Measurements from ENCODE around the gene TECPR2. TPM values are rescaled to one million over a fixed set of nuclear protein-coding genes. Genes with fewer than 3 reads are reported as not detected.

The TECPR2 gene
- total and polyA plus RNA-seq, 4 donors = 2.0 to 12.6 (median 5.2) TPM

GRCh38 chr14:102464006-102464405, 101.3 kb downstream of the TECPR2 start:
- DNase-seq (ENCODE audit: low spot score) = no peak
- WGBS = 89% methylated on average over 4 of the region's 4 CpGs
- no peak for TF ChIP-seq RAD21 (IDR thresholded peaks at IDR 0.05)
- TF ChIP-seq YY1 (IDR thresholded peaks at IDR 0.05) = no peak
- TF ChIP-seq REST (IDR thresholded peaks at IDR 0.05) = no peak
- no peak for TF ChIP-seq FOXA1 (IDR thresholded peaks at IDR 0.05)
- no peak for TF ChIP-seq SP1 (IDR thresholded peaks at IDR 0.05)
- no peak for TF ChIP-seq NR2F2 (IDR thresholded peaks at IDR 0.05)
- no peak for TF ChIP-seq JUND (IDR thresholded peaks at IDR 0.05)
- no peak overlapping the region for H3K27ac ChIP-seq (ENCODE audit: low read depth in 1 of 2, low read length in 2 of 2)
- H3K4me3 ChIP-seq (ENCODE audit: low read depth in 1 of 3, low read length in 3 of 3) = no peak overlapping the region
- H3K9ac ChIP-seq (ENCODE audit: low read depth in 1 of 2, low read length in 2 of 2) = no peak overlapping the region
- H3K4me1 ChIP-seq (ENCODE audit: control insufficient read depth in 4 of 4, insufficient read depth in 4 of 4, low read length in 3 of 4) = no peaks in the 10 kb centered on the region
- H3K9me3 ChIP-seq (ENCODE audit: control insufficient read depth in 4 of 4, low read length in 3 of 4) = no peaks in the 10 kb centered on the region
- H3K36me3 ChIP-seq (ENCODE audit: control insufficient read depth in 4 of 4, insufficient read depth in 3 of 4, low read depth in 1 of 4, low read length in 3 of 4) = peaks cover 8 to 26% (median 23%) of the 10 kb centered on the region in 4 donors
- no peaks in the 10 kb centered on the region for H3K27me3 ChIP-seq (ENCODE audit: control insufficient read depth in 4 of 4, insufficient read depth in 4 of 4, low read length in 3 of 4)

- Histone ChIP-seq H3K27me3 (ENCODE audit: control insufficient read depth in 4 of 4, insufficient read depth in 4 of 4, low read length in 3 of 4) (no peaks in the 10 kb centered on the region), H3K9ac (ENCODE audit: low read depth in 1 of 2, low read length in 2 of 2) (no peak overlapping the region), H3K9me3 (ENCODE audit: control insufficient read depth in 4 of 4, low read length in 3 of 4) (no peaks in the 10 kb centered on the region), H3K4me1 (ENCODE audit: control insufficient read depth in 4 of 4, insufficient read depth in 4 of 4, low read length in 3 of 4) (no peaks in the 10 kb centered on the region), H3K4me3 (ENCODE audit: low read depth in 1 of 3, low read length in 3 of 3) (no peak overlapping the region), H3K27ac (ENCODE audit: low read depth in 1 of 2, low read length in 2 of 2) (no peak overlapping the region), H3K36me3 (ENCODE audit: control insufficient read depth in 4 of 4, insufficient read depth in 3 of 4, low read depth in 1 of 4, low read length in 3 of 4) (peaks cover 8 to 26% (median 23%) of the 10 kb centered on the region in 4 donors)
- no peak for DNase-seq (ENCODE audit: low spot score)
- TF ChIP-seq EGR1 (IDR thresholded peaks at IDR 0.05; ENCODE audit: low read depth in 2 of 2) (no peak), RAD21 (IDR thresholded peaks at IDR 0.05) (no peak), RXRA (IDR thresholded peaks at IDR 0.05) (no peak), JUND (IDR thresholded peaks at IDR 0.05) (no peak), FOXA1 (IDR thresholded peaks at IDR 0.05) (no peak), SP1 (IDR thresholded peaks at IDR 0.05) (no peak), ATF3 (IDR thresholded peaks at IDR 0.05) (no peak), HNF4A (conservative IDR thresholded peaks at IDR 0.05) (no peak), FOXA2 (IDR thresholded peaks at IDR 0.05) (no peak), GABPA (IDR thresholded peaks at IDR 0.05 in 1 of 2, conservative IDR thresholded peaks at IDR 0.05 in 1 of 2) (no peak), REST (IDR thresholded peaks at IDR 0.05) (no peak)
- TF ChIP-seq, protein P1, sequence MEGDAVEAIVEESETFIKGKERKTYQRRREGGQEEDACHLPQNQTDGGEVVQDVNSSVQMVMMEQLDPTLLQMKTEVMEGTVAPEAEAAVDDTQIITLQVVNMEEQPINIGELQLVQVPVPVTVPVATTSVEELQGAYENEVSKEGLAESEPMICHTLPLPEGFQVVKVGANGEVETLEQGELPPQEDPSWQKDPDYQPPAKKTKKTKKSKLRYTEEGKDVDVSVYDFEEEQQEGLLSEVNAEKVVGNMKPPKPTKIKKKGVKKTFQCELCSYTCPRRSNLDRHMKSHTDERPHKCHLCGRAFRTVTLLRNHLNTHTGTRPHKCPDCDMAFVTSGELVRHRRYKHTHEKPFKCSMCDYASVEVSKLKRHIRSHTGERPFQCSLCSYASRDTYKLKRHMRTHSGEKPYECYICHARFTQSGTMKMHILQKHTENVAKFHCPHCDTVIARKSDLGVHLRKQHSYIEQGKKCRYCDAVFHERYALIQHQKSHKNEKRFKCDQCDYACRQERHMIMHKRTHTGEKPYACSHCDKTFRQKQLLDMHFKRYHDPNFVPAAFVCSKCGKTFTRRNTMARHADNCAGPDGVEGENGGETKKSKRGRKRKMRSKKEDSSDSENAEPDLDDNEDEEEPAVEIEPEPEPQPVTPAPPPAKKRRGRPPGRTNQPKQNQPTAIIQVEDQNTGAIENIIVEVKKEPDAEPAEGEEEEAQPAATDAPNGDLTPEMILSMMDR (IDR thresholded peaks at IDR 0.05; ENCODE audit: low read depth, low read length, missing input control) = no peak
- TF ChIP-seq, protein P2, sequence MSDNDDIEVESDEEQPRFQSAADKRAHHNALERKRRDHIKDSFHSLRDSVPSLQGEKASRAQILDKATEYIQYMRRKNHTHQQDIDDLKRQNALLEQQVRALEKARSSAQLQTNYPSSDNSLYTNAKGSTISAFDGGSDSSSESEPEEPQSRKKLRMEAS (IDR thresholded peaks at IDR 0.05) = no peak
- TF ChIP-seq, protein P3, sequence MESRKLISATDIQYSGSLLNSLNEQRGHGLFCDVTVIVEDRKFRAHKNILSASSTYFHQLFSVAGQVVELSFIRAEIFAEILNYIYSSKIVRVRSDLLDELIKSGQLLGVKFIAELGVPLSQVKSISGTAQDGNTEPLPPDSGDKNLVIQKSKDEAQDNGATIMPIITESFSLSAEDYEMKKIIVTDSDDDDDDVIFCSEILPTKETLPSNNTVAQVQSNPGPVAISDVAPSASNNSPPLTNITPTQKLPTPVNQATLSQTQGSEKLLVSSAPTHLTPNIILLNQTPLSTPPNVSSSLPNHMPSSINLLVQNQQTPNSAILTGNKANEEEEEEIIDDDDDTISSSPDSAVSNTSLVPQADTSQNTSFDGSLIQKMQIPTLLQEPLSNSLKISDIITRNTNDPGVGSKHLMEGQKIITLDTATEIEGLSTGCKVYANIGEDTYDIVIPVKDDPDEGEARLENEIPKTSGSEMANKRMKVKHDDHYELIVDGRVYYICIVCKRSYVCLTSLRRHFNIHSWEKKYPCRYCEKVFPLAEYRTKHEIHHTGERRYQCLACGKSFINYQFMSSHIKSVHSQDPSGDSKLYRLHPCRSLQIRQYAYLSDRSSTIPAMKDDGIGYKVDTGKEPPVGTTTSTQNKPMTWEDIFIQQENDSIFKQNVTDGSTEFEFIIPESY (IDR thresholded peaks at IDR 0.05) = no peak
- 88% methylated on average over 6 of the region's 6 CpGs for WGBS
These were observed 102.2 kb downstream of the TECPR2 start for GRCh38 chr14:102464846-102465341.
